GM18907 (cell line): ENCODE results near the gene EYA4.
"Not testable (repeated sequence)": the region's sequence is repeated elsewhere in the genome, so short reads cannot be mapped to it uniquely, and the experiment has no call there.

Experiments
- ATAC-seq: cut with Tn5 transposase; IDR thresholded peaks from one replicate; pipeline ENCODE4 v1.9.1; 2021; ENCODE audit warnings: mild to moderate bottlenecking, moderate library complexity; ENCODE audit not compliant: unreplicated experiment

EYA4 gene

GRCh38 chr6:133393891-133394290 lies 152.7 kb downstream of the EYA4 start:
- ATAC-seq, result no peak

- no peak for ATAC-seq
Observed at GRCh38 chr6:133394630-133395029, 153.5 kb downstream of the EYA4 start.

GRCh38 chr6:133396233-133396983 lies 155.3 kb downstream of the EYA4 start:
- no peak for ATAC-seq

- ATAC-seq, result no peak
Observed at GRCh38 chr6:133396984-133397348, 155.8 kb downstream of the EYA4 start.

GRCh38 chr6:133397601-133398000 lies 156.4 kb downstream of the EYA4 start:
- not testable (repeated sequence) for ATAC-seq

GRCh38 chr6:133399426-133399825 lies 158.3 kb downstream of the EYA4 start:
- ATAC-seq, result no peak

- no peak for ATAC-seq
Observed at GRCh38 chr6:133404151-133404550, 163.0 kb downstream of the EYA4 start.

GRCh38 chr6:133404728-133405127 lies 163.6 kb downstream of the EYA4 start:
- no peak for ATAC-seq

- ATAC-seq, result no peak
Observed at GRCh38 chr6:133407320-133408100, 166.4 kb downstream of the EYA4 start.

GRCh38 chr6:133408132-133408531 lies 167.0 kb downstream of the EYA4 start:
- no peak for ATAC-seq

- ATAC-seq, result no peak
Observed at GRCh38 chr6:133408543-133408942, 167.4 kb downstream of the EYA4 start.

- no peak for ATAC-seq
Observed at GRCh38 chr6:133410638-133411435, 169.7 kb downstream of the EYA4 start.

- no peak for ATAC-seq
Observed at GRCh38 chr6:133411757-133412156, 170.6 kb downstream of the EYA4 start.

GRCh38 chr6:133415262-133415661 lies 174.1 kb downstream of the EYA4 start:
- no peak for ATAC-seq

GRCh38 chr6:133418108-133418507 lies 177.0 kb downstream of the EYA4 start:
- no peak for ATAC-seq

GRCh38 chr6:133423242-133423641 lies 182.1 kb downstream of the EYA4 start:
- no peak for ATAC-seq

- no peak for ATAC-seq
Observed at GRCh38 chr6:133424359-133424758, 183.2 kb downstream of the EYA4 start.

GRCh38 chr6:133426038-133426437 lies 184.9 kb downstream of the EYA4 start:
- no peak for ATAC-seq

- no peak for ATAC-seq
Observed at GRCh38 chr6:133428295-133428694, 187.1 kb downstream of the EYA4 start.

GRCh38 chr6:133430530-133430929 lies 189.4 kb downstream of the EYA4 start:
- ATAC-seq, result no peak

- no peak for ATAC-seq
Observed at GRCh38 chr6:133431031-133431430, 189.9 kb downstream of the EYA4 start.
